Upper lobe of left lung (tissue), 4 donors: Measurements from ENCODE around the gene GJB4.

Experiments used
- CTCF ChIP-seq, 6 experiments: fragments of 450-650 bp in 4 of 6; fragments of 200-600 bp in 2 of 6; sonication (generic) in 2 of 6; IDR thresholded peaks; one replicate each; pipeline ENCODE4 v1.5.1; 2016 to 2019; ENCODE audit warnings: antibody characterized with exemption in 6 of 6
- EP300 ChIP-seq, 4 donors: sonication (generic); formaldehyde crosslinking; IDR thresholded peaks; one replicate each; pipeline ENCODE4 v1.5.1; 2017; ENCODE audit warnings: antibody characterized with exemption in 4 of 4, control low read depth in 2 of 4
- POLR2A ChIP-seq, 4 donors: fragments of 450-650 bp; IDR thresholded peaks; one replicate each; pipeline ENCODE4 v1.5.1; 2016 to 2017; ENCODE audit warnings: antibody characterized with exemption in 4 of 4, mild to moderate bottlenecking in 2 of 4
- POLR2AphosphoS5 ChIP-seq, 2 donors: sonication (generic); formaldehyde crosslinking; IDR thresholded peaks; one replicate each; pipeline ENCODE4 v1.5.1; 2017; ENCODE audit warnings: antibody characterized with exemption in 2 of 2

- no peak for TF ChIP-seq CTCF (IDR thresholded peaks at IDR 0.05)
- TF ChIP-seq POLR2A (IDR thresholded peaks at IDR 0.05) = no peak
- no peak for TF ChIP-seq EP300 (IDR thresholded peaks at IDR 0.05)
- no peak for TF ChIP-seq POLR2AphosphoS5 (IDR thresholded peaks at IDR 0.05)
Observed at GRCh38 chr1:34794790-34795180, 35.2 kb downstream of the GJB4 start.
